Measurements from ENCODE around the gene GRIN2D. TPM values are rescaled to one million over a fixed set of nuclear protein-coding genes. Genes with fewer than 3 reads are reported as not detected.

Gene GRIN2D
- total RNA-seq, 2 experiments from 2014 or later: 0.06 TPM; not detected in 1

GRCh38 chr19:48355365-48355954 lies 38.0 kb upstream of the GRIN2D start:
- Histone ChIP-seq H3K36me3 (ENCODE audit: insufficient read depth, low read length) (no peaks in the 10 kb centered on the region), H3K4me3 (ENCODE audit: low read length) (no peak overlapping the region), H3K9me3 (ENCODE audit: control insufficient read depth in 1 of 2, insufficient read depth in 1 of 2, low read length in 2 of 2) (no peaks in the 10 kb centered on the region), H3K4me1 (ENCODE audit: insufficient read depth, low read length) (peaks cover 5% of the 10 kb centered on the region), H3K27ac (ENCODE audit: low read depth in 1 of 2, low read length in 2 of 2) (no peak overlapping the region), H3K27me3 (ENCODE audit: control insufficient read depth in 1 of 2, insufficient read depth in 2 of 2, low read length in 2 of 2) (no peaks in the 10 kb centered on the region)
- TF ChIP-seq CTCF (IDR thresholded peaks at IDR 0.05): no peak
- intact Hi-C loops (cut with DNase I, micrococcal nuclease): no loop called here
- H3K27ac Mint-ChIP-seq: no peak overlapping the region
- no peaks in the 10 kb centered on the region for H3K9me3 Mint-ChIP-seq
- H3K4me3 Mint-ChIP-seq: no peak overlapping the region
- ChIA-PET POLR2A (no interaction called here), CTCF (no interaction called here)
- H3K4me1 Mint-ChIP-seq (ENCODE audit: low read depth): peaks cover 6% of the 10 kb centered on the region
- no peak for DNase-seq
- H3K36me3 Mint-ChIP-seq (ENCODE audit: low read depth): peaks cover 5% of the 10 kb centered on the region
- no peaks in the 10 kb centered on the region for H3K27me3 Mint-ChIP-seq
- ATAC-seq (ENCODE audit: poor library complexity): no peak

- Mint-ChIP-seq H3K36me3 (ENCODE audit: low read depth) (peaks cover 5% of the 10 kb centered on the region), H3K4me3 (no peak overlapping the region), H3K27me3 (no peaks in the 10 kb centered on the region), H3K4me1 (ENCODE audit: low read depth) (peaks cover 12% of the 10 kb centered on the region), H3K27ac (no peak overlapping the region), H3K9me3 (no peaks in the 10 kb centered on the region)
- Histone ChIP-seq H3K27me3 (ENCODE audit: control insufficient read depth in 1 of 2, insufficient read depth in 2 of 2, low read length in 2 of 2) (no peaks in the 10 kb centered on the region), H3K36me3 (ENCODE audit: insufficient read depth, low read length) (no peaks in the 10 kb centered on the region), H3K4me3 (ENCODE audit: low read length) (no peak overlapping the region), H3K9me3 (ENCODE audit: control insufficient read depth in 1 of 2, insufficient read depth in 1 of 2, low read length in 2 of 2) (no peaks in the 10 kb centered on the region), H3K4me1 (ENCODE audit: insufficient read depth, low read length) (peaks cover 13% of the 10 kb centered on the region), H3K27ac (ENCODE audit: low read depth in 1 of 2, low read length in 2 of 2) (no peak overlapping the region)
- ATAC-seq (ENCODE audit: poor library complexity): no peak
- no peak for DNase-seq
- TF ChIP-seq CTCF (IDR thresholded peaks at IDR 0.05): no peak
- POLR2A ChIA-PET: no interaction called here
- intact Hi-C loops (cut with DNase I, micrococcal nuclease): no loop called here
- CTCF ChIA-PET: no interaction called here
These were observed 34.3 kb upstream of the GRIN2D start for GRCh38 chr19:48359123-48359522.

- Histone ChIP-seq H3K36me3 (ENCODE audit: insufficient read depth, low read length) (no peaks in the 10 kb centered on the region), H3K9me3 (ENCODE audit: control insufficient read depth in 1 of 2, insufficient read depth in 1 of 2, low read length in 2 of 2) (no peaks in the 10 kb centered on the region), H3K27me3 (ENCODE audit: control insufficient read depth in 1 of 2, insufficient read depth in 2 of 2, low read length in 2 of 2) (no peaks in the 10 kb centered on the region), H3K4me1 (ENCODE audit: insufficient read depth, low read length) (peaks cover 22% of the 10 kb centered on the region), H3K4me3 (ENCODE audit: low read length) (no peak overlapping the region), H3K27ac (ENCODE audit: low read depth in 1 of 2, low read length in 2 of 2) (no peak overlapping the region)
- intact Hi-C loops (cut with DNase I, micrococcal nuclease): loop anchor here (2.0 to 10.0 kb wide), 9 partner anchors 27 to 1747 kb away; partner anchors contain the start of genes CYTH2 (in 1 of the 2), GRWD1 (in 1 of the 2), GYS1 (in 1 of the 2) and LMTK3 (in 1 of the 2)
- Mint-ChIP-seq H3K4me1 (ENCODE audit: low read depth) (peaks cover 17% of the 10 kb centered on the region), H3K27ac (peak overlapping the region; percentile 51), H3K9me3 (no peaks in the 10 kb centered on the region), H3K4me3 (peak overlapping the region; percentile 50), H3K27me3 (no peaks in the 10 kb centered on the region), H3K36me3 (ENCODE audit: low read depth) (peaks cover 5% of the 10 kb centered on the region)
- ChIA-PET POLR2A (interaction anchor here (2.5 to 2.9 kb wide), 3 partner anchors 28 to 118 kb away, joined by 9 to 74 read pairs (median 10); partner anchors contain the start of gene CARD8), CTCF (interaction anchor here (0.6 to 2.8 kb wide), 2 partner anchors 29 to 89 kb away, joined by 3 to 27 read pairs; partner anchors contain the start of gene KDELR1)
- no peak for TF ChIP-seq CTCF (IDR thresholded peaks at IDR 0.05)
- no peak for DNase-seq
- ATAC-seq (ENCODE audit: poor library complexity): no peak
These were observed 31.6 kb upstream of the GRIN2D start for GRCh38 chr19:48361912-48362311.
